GM12878 (cell line): Measurements from ENCODE around the gene RAD51B.

Source experiments
- EZH2 ChIP-seq: IDR thresholded peaks from 2 replicates; pipeline ENCODE4 v1.6.1; 2012; ENCODE audit warnings: low read depth, mild to moderate bottlenecking, control low read depth, inconsistent platforms, low read length, borderline replicate concordance; ENCODE audit not compliant: control insufficient read depth
- FOXM1 ChIP-seq: IDR thresholded peaks from 2 replicates; pipeline ENCODE4 v1.6.1; 2012; ENCODE audit warnings: low read depth, mild to moderate bottlenecking, inconsistent platforms, low read length, moderate library complexity
- MTA2 ChIP-seq: fragments of 450-650 bp; IDR thresholded peaks from 2 replicates; pipeline ENCODE4 v1.6.1; 2016; ENCODE audit warnings: low read depth, mild to moderate bottlenecking, moderate library complexity
- POLR2A ChIP-seq: IDR thresholded peaks from 2 replicates; pipeline ENCODE4 v1.6.1; 2011; ENCODE audit warnings: low read depth, mild to moderate bottlenecking, low read length
- POLR2AphosphoS5 ChIP-seq: IDR thresholded peaks from 2 replicates; pipeline ENCODE4 v1.6.1; 2011; ENCODE audit warnings: mild to moderate bottlenecking, low read length, inconsistent platforms
- REST ChIP-seq: IDR thresholded peaks from 2 replicates; pipeline ENCODE4 v1.6.1; 2012; ENCODE audit warnings: mild to moderate bottlenecking, low read depth, low read length
- SP1 ChIP-seq: IDR thresholded peaks from one replicate; pipeline ENCODE4 v1.6.1; 2011; ENCODE audit warnings: low read depth, low read length
- YY1 ChIP-seq: IDR thresholded peaks from 2 replicates; pipeline ENCODE4 v1.6.1; 2011; ENCODE audit warnings: low read depth, mild to moderate bottlenecking, low read length
- ZNF274 ChIP-seq: IDR thresholded peaks from one replicate; pipeline ENCODE4 v1.8.0; 2011; ENCODE audit not compliant: insufficient read length, insufficient read depth
- TF ChIP-seq, protein P1 (sequence below), 3 experiments: IDR thresholded peaks in 2 of 3; conservative IDR thresholded peaks in 1 of 3; 2 replicates each; pipeline ENCODE4 v1.5.1; 2011; ENCODE audit warnings: low read depth in 3 of 3, low read length in 3 of 3, mild to moderate bottlenecking in 3 of 3, control low read depth in 2 of 3, moderate library complexity in 2 of 3, inconsistent platforms in 1 of 3, mixed read lengths in 1 of 3; ENCODE audit not compliant: control insufficient read depth in 2 of 3, insufficient read depth in 1 of 3; ENCODE audit errors: extremely low read depth in 1 of 3
- TF ChIP-seq, protein P2 (sequence below): fragments of 150-350 bp; IDR thresholded peaks from 2 replicates; pipeline ENCODE4 v1.6.1; 2016; ENCODE audit warnings: low read depth, low read length

- TF ChIP-seq, protein P1, sequence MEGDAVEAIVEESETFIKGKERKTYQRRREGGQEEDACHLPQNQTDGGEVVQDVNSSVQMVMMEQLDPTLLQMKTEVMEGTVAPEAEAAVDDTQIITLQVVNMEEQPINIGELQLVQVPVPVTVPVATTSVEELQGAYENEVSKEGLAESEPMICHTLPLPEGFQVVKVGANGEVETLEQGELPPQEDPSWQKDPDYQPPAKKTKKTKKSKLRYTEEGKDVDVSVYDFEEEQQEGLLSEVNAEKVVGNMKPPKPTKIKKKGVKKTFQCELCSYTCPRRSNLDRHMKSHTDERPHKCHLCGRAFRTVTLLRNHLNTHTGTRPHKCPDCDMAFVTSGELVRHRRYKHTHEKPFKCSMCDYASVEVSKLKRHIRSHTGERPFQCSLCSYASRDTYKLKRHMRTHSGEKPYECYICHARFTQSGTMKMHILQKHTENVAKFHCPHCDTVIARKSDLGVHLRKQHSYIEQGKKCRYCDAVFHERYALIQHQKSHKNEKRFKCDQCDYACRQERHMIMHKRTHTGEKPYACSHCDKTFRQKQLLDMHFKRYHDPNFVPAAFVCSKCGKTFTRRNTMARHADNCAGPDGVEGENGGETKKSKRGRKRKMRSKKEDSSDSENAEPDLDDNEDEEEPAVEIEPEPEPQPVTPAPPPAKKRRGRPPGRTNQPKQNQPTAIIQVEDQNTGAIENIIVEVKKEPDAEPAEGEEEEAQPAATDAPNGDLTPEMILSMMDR (IDR thresholded peaks at IDR 0.05 in 2 of 3, conservative IDR thresholded peaks at IDR 0.05 in 1 of 3; ENCODE audit: control insufficient read depth in 2 of 3, extremely low read depth in 1 of 3, insufficient read depth in 1 of 3, low read depth in 3 of 3, low read length in 3 of 3): no peak
- TF ChIP-seq POLR2A (peak; percentile 47; the same call in 1 of the 2 replicates), FOXM1 (0 out of 2 replicates have a peak, but pooled peaks have one; percentile 38), REST (no peak), POLR2AphosphoS5 (no peak), MTA2 (no peak), SP1 (peak; percentile 10), ZNF274 (no peak), EZH2 (no peak), YY1 (no peak)
- TF ChIP-seq, protein P2, sequence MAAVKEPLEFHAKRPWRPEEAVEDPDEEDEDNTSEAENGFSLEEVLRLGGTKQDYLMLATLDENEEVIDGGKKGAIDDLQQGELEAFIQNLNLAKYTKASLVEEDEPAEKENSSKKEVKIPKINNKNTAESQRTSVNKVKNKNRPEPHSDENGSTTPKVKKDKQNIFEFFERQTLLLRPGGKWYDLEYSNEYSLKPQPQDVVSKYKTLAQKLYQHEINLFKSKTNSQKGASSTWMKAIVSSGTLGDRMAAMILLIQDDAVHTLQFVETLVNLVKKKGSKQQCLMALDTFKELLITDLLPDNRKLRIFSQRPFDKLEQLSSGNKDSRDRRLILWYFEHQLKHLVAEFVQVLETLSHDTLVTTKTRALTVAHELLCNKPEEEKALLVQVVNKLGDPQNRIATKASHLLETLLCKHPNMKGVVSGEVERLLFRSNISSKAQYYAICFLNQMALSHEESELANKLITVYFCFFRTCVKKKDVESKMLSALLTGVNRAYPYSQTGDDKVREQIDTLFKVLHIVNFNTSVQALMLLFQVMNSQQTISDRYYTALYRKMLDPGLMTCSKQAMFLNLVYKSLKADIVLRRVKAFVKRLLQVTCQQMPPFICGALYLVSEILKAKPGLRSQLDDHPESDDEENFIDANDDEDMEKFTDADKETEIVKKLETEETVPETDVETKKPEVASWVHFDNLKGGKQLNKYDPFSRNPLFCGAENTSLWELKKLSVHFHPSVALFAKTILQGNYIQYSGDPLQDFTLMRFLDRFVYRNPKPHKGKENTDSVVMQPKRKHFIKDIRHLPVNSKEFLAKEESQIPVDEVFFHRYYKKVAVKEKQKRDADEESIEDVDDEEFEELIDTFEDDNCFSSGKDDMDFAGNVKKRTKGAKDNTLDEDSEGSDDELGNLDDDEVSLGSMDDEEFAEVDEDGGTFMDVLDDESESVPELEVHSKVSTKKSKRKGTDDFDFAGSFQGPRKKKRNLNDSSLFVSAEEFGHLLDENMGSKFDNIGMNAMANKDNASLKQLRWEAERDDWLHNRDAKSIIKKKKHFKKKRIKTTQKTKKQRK: no peak
Observed at GRCh38 chr14:68513838-68514607, 694.4 kb downstream of the RAD51B start.
